HG03565 (cell line): ENCODE results near the gene PCLO.
A peak's percentile ranks its signal among the peaks of the same experiment; 100 is the strongest.

Experiments
- ATAC-seq: cut with Tn5 transposase; IDR thresholded peaks from one replicate; pipeline ENCODE4 v1.9.1; 2021; ENCODE audit warnings: mild to moderate bottlenecking, moderate library complexity; ENCODE audit not compliant: unreplicated experiment

The PCLO gene

GRCh38 chr7:83162402-83163256, at the start of gene PCLO:
Gene PCLO, minus strand, starts transcription at chr7:83162884. Its CDS starts 292 bp downstream, at chr7:83162592.
- peak; percentile 86 for ATAC-seq

GRCh38 chr7:83211685-83212084, 49.0 kb upstream of the PCLO start:
- ATAC-seq = no peak

- ATAC-seq = no peak
These were observed 47.8 kb upstream of the PCLO start for GRCh38 chr7:83210479-83210878.

- ATAC-seq = no peak
These were observed 42.0 kb upstream of the PCLO start for GRCh38 chr7:83204715-83205114.

GRCh38 chr7:83201355-83201754, 38.7 kb upstream of the PCLO start:
- ATAC-seq = no peak

- no peak for ATAC-seq
These were observed 28.1 kb upstream of the PCLO start for GRCh38 chr7:83190659-83191389.

- no peak for ATAC-seq
These were observed 16.1 kb upstream of the PCLO start for GRCh38 chr7:83178796-83179195.

- ATAC-seq = no peak
These were observed 15.4 kb upstream of the PCLO start for GRCh38 chr7:83178066-83178465.

- ATAC-seq = no peak
These were observed 11.0 kb upstream of the PCLO start for GRCh38 chr7:83173664-83174063.

- no peak for ATAC-seq
These were observed 4.1 kb upstream of the PCLO start for GRCh38 chr7:83166781-83167180.

GRCh38 chr7:83161899-83162401, 734 bp downstream of the PCLO start:
- ATAC-seq = no peak

- ATAC-seq = no peak
These were observed 1.5 kb downstream of the PCLO start for GRCh38 chr7:83161186-83161585.

- no peak for ATAC-seq
These were observed 3.0 kb downstream of the PCLO start for GRCh38 chr7:83159731-83160130.

- ATAC-seq = no peak
These were observed 6.7 kb downstream of the PCLO start for GRCh38 chr7:83156006-83156405.

- no peak for ATAC-seq
These were observed 7.3 kb downstream of the PCLO start for GRCh38 chr7:83155407-83155806.

- ATAC-seq = no peak
These were observed 9.3 kb downstream of the PCLO start for GRCh38 chr7:83153419-83153818.

GRCh38 chr7:83150310-83150709, 12.4 kb downstream of the PCLO start:
- no peak for ATAC-seq

- ATAC-seq = no peak
These were observed 13.2 kb downstream of the PCLO start for GRCh38 chr7:83149466-83149865.

GRCh38 chr7:83148776-83149175, 13.9 kb downstream of the PCLO start:
- no peak for ATAC-seq

- ATAC-seq = no peak
These were observed 19.6 kb downstream of the PCLO start for GRCh38 chr7:83143107-83143506.

GRCh38 chr7:83142365-83142764, 20.3 kb downstream of the PCLO start:
- ATAC-seq = no peak

- no peak for ATAC-seq
These were observed 20.8 kb downstream of the PCLO start for GRCh38 chr7:83141927-83142326.
